ENCODE measurements around the gene DLST. TPM values are rescaled to one million over a fixed set of nuclear protein-coding genes. Genes with fewer than 3 reads are reported as not detected.

The DLST gene
- total RNA-seq, 2 experiments from 2014 or later: 74.4 to 95.7 TPM

DNA sequence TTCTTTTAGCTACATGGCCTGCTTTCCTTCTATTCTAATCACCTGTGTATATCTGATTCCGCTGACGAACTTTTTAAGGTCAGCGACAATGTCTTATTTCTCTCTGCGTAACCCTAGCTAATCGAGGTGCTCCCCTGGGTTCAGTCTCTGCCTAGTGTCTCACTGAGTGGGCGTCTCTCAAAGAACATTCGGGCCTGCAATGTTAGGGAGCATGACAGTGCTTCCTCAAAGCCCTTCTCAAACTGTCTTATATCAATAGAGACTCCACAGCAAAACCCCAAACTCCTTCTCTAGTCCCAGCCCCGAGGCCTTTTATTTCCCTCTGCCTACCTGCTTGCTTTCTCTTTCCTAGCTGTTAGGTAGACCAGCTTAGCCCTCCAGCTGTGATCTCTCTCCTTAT is 55.0 kb downstream of the DLST start:
- H3K4me1 ChIP-seq (ENCODE audit: insufficient read depth, low read length, poor library complexity, severe bottlenecking): peaks cover 37% of the 10 kb centered on the region
- H3K79me2 ChIP-seq (ENCODE audit: insufficient read depth, low read depth, low read length): no peaks in the 10 kb centered on the region
- H3K4me3 ChIP-seq (ENCODE audit: low read depth, low read length, poor library complexity, severe bottlenecking): no peak overlapping the region
- no peaks in the 10 kb centered on the region for H3K9me2 ChIP-seq (ENCODE audit: insufficient read depth, low read length)
- intact Hi-C loops (cut with micrococcal nuclease; ENCODE audit: unreplicated experiment): no loop called here
- H3K27ac ChIP-seq (ENCODE audit: low read depth, low read length, poor library complexity, severe bottlenecking): no peak overlapping the region
- no peak for DNase-seq (ENCODE audit: low spot score)
- H3K9me3 ChIP-seq (ENCODE audit: low read length): no peaks in the 10 kb centered on the region
- BruUV-seq (replicated peaks): no TSS peak
- H2AFZ ChIP-seq (ENCODE audit: low read length): no peak overlapping the region
- TF ChIP-seq, protein P1, sequence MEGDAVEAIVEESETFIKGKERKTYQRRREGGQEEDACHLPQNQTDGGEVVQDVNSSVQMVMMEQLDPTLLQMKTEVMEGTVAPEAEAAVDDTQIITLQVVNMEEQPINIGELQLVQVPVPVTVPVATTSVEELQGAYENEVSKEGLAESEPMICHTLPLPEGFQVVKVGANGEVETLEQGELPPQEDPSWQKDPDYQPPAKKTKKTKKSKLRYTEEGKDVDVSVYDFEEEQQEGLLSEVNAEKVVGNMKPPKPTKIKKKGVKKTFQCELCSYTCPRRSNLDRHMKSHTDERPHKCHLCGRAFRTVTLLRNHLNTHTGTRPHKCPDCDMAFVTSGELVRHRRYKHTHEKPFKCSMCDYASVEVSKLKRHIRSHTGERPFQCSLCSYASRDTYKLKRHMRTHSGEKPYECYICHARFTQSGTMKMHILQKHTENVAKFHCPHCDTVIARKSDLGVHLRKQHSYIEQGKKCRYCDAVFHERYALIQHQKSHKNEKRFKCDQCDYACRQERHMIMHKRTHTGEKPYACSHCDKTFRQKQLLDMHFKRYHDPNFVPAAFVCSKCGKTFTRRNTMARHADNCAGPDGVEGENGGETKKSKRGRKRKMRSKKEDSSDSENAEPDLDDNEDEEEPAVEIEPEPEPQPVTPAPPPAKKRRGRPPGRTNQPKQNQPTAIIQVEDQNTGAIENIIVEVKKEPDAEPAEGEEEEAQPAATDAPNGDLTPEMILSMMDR (conservative IDR thresholded peaks at IDR 0.05; ENCODE audit: low read length): no peak
- no peak for TF ChIP-seq EZH2phosphoT487 (IDR thresholded peaks at IDR 0.05; ENCODE audit: borderline replicate concordance, low read depth, low read length)
- H3K36me3 ChIP-seq (ENCODE audit: insufficient read depth, low read length): no peaks in the 10 kb centered on the region
- H4K20me1 ChIP-seq (ENCODE audit: insufficient read depth, low read length): no peaks in the 10 kb centered on the region
- H3K4me2 ChIP-seq (ENCODE audit: low read length): no peak overlapping the region
- ChIA-PET CTCF (ENCODE audit: unreplicated experiment) (no interaction called here), POLR2A (no interaction called here)

DNA sequence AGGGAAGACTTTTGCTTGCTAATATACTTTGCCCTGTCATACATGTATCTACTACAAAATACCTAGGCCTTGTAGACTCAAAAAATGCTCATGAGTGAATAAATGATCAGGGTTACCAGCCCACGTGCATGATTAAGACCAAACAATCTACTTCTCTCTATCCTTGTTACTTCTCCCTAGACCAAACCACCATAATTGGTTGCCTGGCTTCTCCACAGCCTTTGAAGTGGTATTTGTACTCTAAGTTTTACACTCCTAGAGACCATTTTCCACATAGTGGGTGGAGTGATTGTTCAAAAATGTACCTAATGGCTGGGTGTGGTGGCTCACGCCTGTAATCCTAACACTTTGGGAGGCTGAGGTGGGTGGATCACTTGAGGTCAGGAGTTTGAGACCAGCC is 55.5 kb downstream of the DLST start:
- H3K79me2 ChIP-seq (ENCODE audit: insufficient read depth, low read depth, low read length): no peaks in the 10 kb centered on the region
- ChIA-PET POLR2A (no interaction called here), CTCF (ENCODE audit: unreplicated experiment) (no interaction called here)
- TF ChIP-seq, protein P1 (conservative IDR thresholded peaks at IDR 0.05; ENCODE audit: low read length): no peak
- no peak for TF ChIP-seq EZH2phosphoT487 (IDR thresholded peaks at IDR 0.05; ENCODE audit: borderline replicate concordance, low read depth, low read length)
- H2AFZ ChIP-seq (ENCODE audit: low read length): no peak overlapping the region
- H4K20me1 ChIP-seq (ENCODE audit: insufficient read depth, low read length): no peaks in the 10 kb centered on the region
- no peak overlapping the region for H3K4me2 ChIP-seq (ENCODE audit: low read length)
- H3K9me3 ChIP-seq (ENCODE audit: low read length): no peaks in the 10 kb centered on the region
- H3K9me2 ChIP-seq (ENCODE audit: insufficient read depth, low read length): no peaks in the 10 kb centered on the region
- no peak overlapping the region for H3K4me3 ChIP-seq (ENCODE audit: low read depth, low read length, poor library complexity, severe bottlenecking)
- H3K36me3 ChIP-seq (ENCODE audit: insufficient read depth, low read length): no peaks in the 10 kb centered on the region
- intact Hi-C loops (cut with micrococcal nuclease; ENCODE audit: unreplicated experiment): no loop called here
- H3K4me1 ChIP-seq (ENCODE audit: insufficient read depth, low read length, poor library complexity, severe bottlenecking): peaks cover 42% of the 10 kb centered on the region
- BruUV-seq (replicated peaks): no TSS peak
- no peak overlapping the region for H3K27ac ChIP-seq (ENCODE audit: low read depth, low read length, poor library complexity, severe bottlenecking)
- no peak for DNase-seq (ENCODE audit: low spot score)

DNA sequence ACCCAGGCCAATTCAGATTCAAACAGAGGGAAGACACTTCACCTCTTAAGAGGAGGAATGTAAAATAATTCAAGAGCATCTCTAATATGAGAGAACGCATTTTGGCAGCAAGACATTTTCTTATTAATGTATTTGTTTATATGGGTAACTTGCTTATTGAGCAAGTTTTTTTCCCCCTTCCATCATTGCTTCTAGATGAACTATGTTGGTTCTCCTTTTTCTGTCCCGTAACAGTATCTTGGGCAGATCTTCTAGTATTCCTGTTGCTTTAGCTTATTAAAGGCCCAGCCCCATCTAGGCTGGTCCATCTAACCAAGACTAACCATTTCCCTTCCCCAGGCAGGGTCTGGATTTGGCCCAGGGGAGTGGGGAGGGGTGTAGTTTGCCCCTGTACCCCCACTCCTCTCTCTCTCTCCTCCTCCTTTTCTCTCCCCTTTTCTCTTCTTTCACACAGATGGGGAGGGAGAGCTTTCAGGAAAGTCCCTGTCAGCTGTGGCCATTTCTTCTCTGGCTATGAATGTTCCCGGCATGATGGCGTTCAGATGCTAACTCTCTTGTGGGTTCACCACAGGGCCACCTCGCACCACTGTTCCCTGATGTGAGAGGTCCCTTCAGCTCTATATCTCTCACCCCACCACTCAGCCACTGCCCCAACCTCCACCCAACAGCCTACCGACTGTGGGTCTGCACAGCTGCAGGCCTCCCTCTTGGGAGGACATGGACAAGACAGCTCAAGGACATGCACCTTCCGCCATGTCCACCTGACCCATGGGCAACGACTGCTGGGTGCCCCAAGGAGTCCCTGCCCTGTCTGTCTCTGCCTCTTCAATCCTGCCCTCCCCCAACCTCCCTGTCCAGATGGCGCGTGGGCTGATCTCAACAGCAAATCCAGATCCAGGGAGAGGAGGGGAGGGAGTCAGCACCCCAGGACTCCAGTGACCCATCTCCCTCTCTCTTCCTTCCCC is 57.1 kb downstream of the DLST start:
- Histone ChIP-seq H3K4me3 (ENCODE audit: low read depth, low read length, poor library complexity, severe bottlenecking) (no peak overlapping the region), H3K27ac (ENCODE audit: low read depth, low read length, poor library complexity, severe bottlenecking) (no peak overlapping the region)
- POLR2A ChIA-PET: interaction anchor here (0.6 to 1.8 kb wide), 5 partner anchors 11 to 118 kb away, joined by 3 to 15 read pairs (median 3); partner anchors contain the start of gene RPS6KL1

More for the DNA sequence above, 57.1 kb downstream of the DLST start:
- no TSS peak for BruUV-seq (replicated peaks)
- no peak overlapping the region; the same call in 1 of the 2 replicates for H3K4me2 ChIP-seq (ENCODE audit: low read length)
- intact Hi-C loops (cut with micrococcal nuclease; ENCODE audit: unreplicated experiment): no loop called here
- TF ChIP-seq, protein P1 (conservative IDR thresholded peaks at IDR 0.05; ENCODE audit: low read length): no peak
- TF ChIP-seq EZH2phosphoT487 (IDR thresholded peaks at IDR 0.05; ENCODE audit: borderline replicate concordance, low read depth, low read length): no peak
- H3K9me3 ChIP-seq (ENCODE audit: low read length): no peaks in the 10 kb centered on the region
- H3K4me1 ChIP-seq (ENCODE audit: insufficient read depth, low read length, poor library complexity, severe bottlenecking): peaks cover 50% of the 10 kb centered on the region
- no peaks in the 10 kb centered on the region for H3K36me3 ChIP-seq (ENCODE audit: insufficient read depth, low read length)
- no peaks in the 10 kb centered on the region for H4K20me1 ChIP-seq (ENCODE audit: insufficient read depth, low read length)
- no peak overlapping the region for H2AFZ ChIP-seq (ENCODE audit: low read length)
- DNase-seq (ENCODE audit: low spot score): no peak
- CTCF ChIA-PET (ENCODE audit: unreplicated experiment): no interaction called here
- no peaks in the 10 kb centered on the region for H3K79me2 ChIP-seq (ENCODE audit: insufficient read depth, low read depth, low read length)
- H3K9me2 ChIP-seq (ENCODE audit: insufficient read depth, low read length): no peaks in the 10 kb centered on the region

All from OCI-LY7 (cell line).